ENCODE results near the gene ACVR1C. TPM values are rescaled to one million over a fixed set of nuclear protein-coding genes. Genes with fewer than 3 reads are reported as not detected.
A peak's percentile ranks its signal among the peaks of the same experiment; 100 is the strongest.

The ACVR1C gene
- total and polyA plus RNA-seq, 4 donors, result 0.61 to 2.1 (median 1.4) TPM

GRCh38 chr2:157627594-157628476 lies 829 bp downstream of the ACVR1C start:
- peak in 2 of 6 donors; percentile 68 to 81 for DNase-seq (ENCODE audit: low read depth in 4 of 6, low spot score in 6 of 6)
- Histone ChIP-seq H3K27me3 (ENCODE audit: control insufficient read depth, insufficient read depth, low read length) (peaks cover 19% of the 10 kb centered on the region), H3K4me3 (ENCODE audit: low read depth, low read length) (peak overlapping the region; percentile 35), H3K9me3 (ENCODE audit: control insufficient read depth, insufficient read depth, low read length) (no peaks in the 10 kb centered on the region), H3K36me3 (ENCODE audit: control insufficient read depth, insufficient read depth, low read length) (no peaks in the 10 kb centered on the region), H3K27ac (ENCODE audit: low read depth, low read length) (no peak overlapping the region), H3K4me1 (ENCODE audit: control insufficient read depth, insufficient read depth, low read length) (peaks cover 13% of the 10 kb centered on the region)
- 2% methylated on average over 28 of the region's 31 CpGs for WGBS (ENCODE audit: insufficient coverage)

DNA sequence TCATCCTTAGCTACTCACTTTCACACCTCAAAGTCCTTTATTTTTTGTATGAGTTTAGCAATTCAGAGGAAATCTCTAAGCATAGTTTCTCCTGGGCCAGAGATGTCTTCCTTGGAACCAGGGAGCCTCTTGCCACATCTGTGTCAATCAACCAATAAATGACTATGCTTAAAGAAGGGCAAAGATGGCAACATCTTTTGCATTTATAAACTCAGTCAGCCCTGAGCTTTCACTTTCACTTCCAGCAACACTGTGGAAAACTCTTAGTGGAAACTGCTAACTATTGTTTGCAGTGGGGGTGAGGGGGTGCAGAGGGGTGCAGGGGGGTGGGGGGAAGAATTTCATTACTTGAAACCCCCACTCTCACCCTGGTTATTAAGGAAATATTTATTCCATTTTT lies 3.4 kb downstream of the ACVR1C start:
- no peak overlapping the region for H3K27ac ChIP-seq (ENCODE audit: low read depth, low read length)
- DNase-seq (ENCODE audit: low read depth in 4 of 6, low spot score in 6 of 6), result no peak
- H3K4me3 ChIP-seq (ENCODE audit: low read depth, low read length), result no peak overlapping the region

DNA sequence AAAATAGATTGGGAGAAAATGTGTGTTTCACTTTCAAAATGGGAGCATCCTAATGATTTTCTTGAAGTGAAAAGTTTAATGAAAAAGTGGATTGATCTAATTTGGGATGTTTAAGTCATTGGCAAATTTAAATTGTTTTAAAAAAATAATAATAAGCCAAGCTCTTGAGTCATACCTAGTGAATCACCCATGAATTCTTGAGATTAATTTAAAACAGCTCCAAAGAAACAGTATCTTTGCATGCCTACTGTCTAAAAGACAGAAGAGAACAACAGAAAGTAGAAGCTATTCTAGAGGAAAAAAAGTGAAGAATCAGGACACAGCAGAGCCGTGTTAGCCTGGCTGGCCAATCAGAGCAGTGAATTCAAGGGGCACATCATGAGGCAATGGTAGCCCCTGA lies 7.7 kb downstream of the ACVR1C start:
- Histone ChIP-seq H3K36me3 (ENCODE audit: control insufficient read depth, insufficient read depth, low read length) (no peaks in the 10 kb centered on the region), H3K27ac (ENCODE audit: low read depth, low read length) (no peak overlapping the region), H3K27me3 (ENCODE audit: control insufficient read depth, insufficient read depth, low read length) (peaks cover 2% of the 10 kb centered on the region), H3K9me3 (ENCODE audit: control insufficient read depth, insufficient read depth, low read length) (no peaks in the 10 kb centered on the region), H3K4me1 (ENCODE audit: control insufficient read depth, insufficient read depth, low read length) (no peaks in the 10 kb centered on the region), H3K4me3 (ENCODE audit: low read depth, low read length) (no peak overlapping the region)
- DNase-seq (ENCODE audit: low read depth in 4 of 6, low spot score in 6 of 6), result no peak
- 67% methylated on average over 1 of the region's 1 CpG for WGBS (ENCODE audit: insufficient coverage)

More for the DNA sequence above, 3.4 kb downstream of the ACVR1C start:
- Histone ChIP-seq H3K4me1 (ENCODE audit: control insufficient read depth, insufficient read depth, low read length) (peaks cover 13% of the 10 kb centered on the region), H3K9me3 (ENCODE audit: control insufficient read depth, insufficient read depth, low read length) (no peaks in the 10 kb centered on the region), H3K27me3 (ENCODE audit: control insufficient read depth, insufficient read depth, low read length) (peaks cover 19% of the 10 kb centered on the region), H3K36me3 (ENCODE audit: control insufficient read depth, insufficient read depth, low read length) (no peaks in the 10 kb centered on the region)

GRCh38 chr2:157611726-157612125 lies 16.9 kb downstream of the ACVR1C start:
- no peak overlapping the region for H3K27ac ChIP-seq (ENCODE audit: low read depth, low read length)
- no peaks in the 10 kb centered on the region for H3K36me3 ChIP-seq (ENCODE audit: control insufficient read depth, insufficient read depth, low read length)
- H3K9me3 ChIP-seq (ENCODE audit: control insufficient read depth, insufficient read depth, low read length), result peaks cover 2% of the 10 kb centered on the region
- H3K27me3 ChIP-seq (ENCODE audit: control insufficient read depth, insufficient read depth, low read length), result no peaks in the 10 kb centered on the region
- no peak for DNase-seq (ENCODE audit: low read depth in 4 of 6, low spot score in 6 of 6)
- H3K4me3 ChIP-seq (ENCODE audit: low read depth, low read length), result no peak overlapping the region
- H3K4me1 ChIP-seq (ENCODE audit: control insufficient read depth, insufficient read depth, low read length), result no peaks in the 10 kb centered on the region

- WGBS (ENCODE audit: insufficient coverage), result 100% methylated on average over 4 of the region's 4 CpGs
- no peaks in the 10 kb centered on the region for H3K27me3 ChIP-seq (ENCODE audit: control insufficient read depth, insufficient read depth, low read length)
Observed at GRCh38 chr2:157611110-157611509, 17.6 kb downstream of the ACVR1C start.

DNA sequence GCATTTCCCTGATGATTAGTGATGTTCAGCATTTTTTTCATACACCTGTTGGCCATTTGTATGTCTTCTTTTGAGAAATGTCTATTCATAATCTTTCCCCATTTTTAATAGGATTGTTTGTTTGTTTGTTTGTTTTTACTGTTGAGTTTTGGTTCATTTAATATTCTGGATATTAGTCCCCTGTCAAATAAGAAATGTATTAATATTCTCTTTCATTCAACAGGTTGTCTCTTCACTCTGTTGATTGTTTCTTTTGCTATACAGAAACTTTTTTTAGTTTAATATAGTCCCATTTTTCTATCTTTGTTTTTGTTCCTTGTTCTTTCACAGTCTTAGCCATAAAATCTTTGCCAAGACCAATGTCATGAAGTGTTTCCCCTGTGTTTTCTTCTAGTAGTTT lies 22.1 kb downstream of the ACVR1C start:
- no peak for DNase-seq (ENCODE audit: low read depth in 4 of 6, low spot score in 6 of 6)
- H3K9me3 ChIP-seq (ENCODE audit: control insufficient read depth, insufficient read depth, low read length), result peaks cover 2% of the 10 kb centered on the region
- H3K4me3 ChIP-seq (ENCODE audit: low read depth, low read length), result no peak overlapping the region

More at GRCh38 chr2:157611110-157611509, 17.6 kb downstream of the ACVR1C start:
- Histone ChIP-seq H3K36me3 (ENCODE audit: control insufficient read depth, insufficient read depth, low read length) (no peaks in the 10 kb centered on the region), H3K9me3 (ENCODE audit: control insufficient read depth, insufficient read depth, low read length) (peaks cover 2% of the 10 kb centered on the region), H3K4me3 (ENCODE audit: low read depth, low read length) (no peak overlapping the region), H3K27ac (ENCODE audit: low read depth, low read length) (no peak overlapping the region), H3K4me1 (ENCODE audit: control insufficient read depth, insufficient read depth, low read length) (no peaks in the 10 kb centered on the region)
- DNase-seq (ENCODE audit: low read depth in 4 of 6, low spot score in 6 of 6), result no peak

GRCh38 chr2:157603198-157603597 lies 25.5 kb downstream of the ACVR1C start:
- Histone ChIP-seq H3K4me1 (ENCODE audit: control insufficient read depth, insufficient read depth, low read length) (no peaks in the 10 kb centered on the region), H3K27ac (ENCODE audit: low read depth, low read length) (no peak overlapping the region), H3K9me3 (ENCODE audit: control insufficient read depth, insufficient read depth, low read length) (no peaks in the 10 kb centered on the region), H3K36me3 (ENCODE audit: control insufficient read depth, insufficient read depth, low read length) (no peaks in the 10 kb centered on the region), H3K27me3 (ENCODE audit: control insufficient read depth, insufficient read depth, low read length) (no peaks in the 10 kb centered on the region), H3K4me3 (ENCODE audit: low read depth, low read length) (no peak overlapping the region)
- no CpG with 5 or more reads among the region's 1 CpG for WGBS (ENCODE audit: insufficient coverage)
- no peak for DNase-seq (ENCODE audit: low read depth in 4 of 6, low spot score in 6 of 6)

More for the DNA sequence above, 22.1 kb downstream of the ACVR1C start:
- no peaks in the 10 kb centered on the region for H3K27me3 ChIP-seq (ENCODE audit: control insufficient read depth, insufficient read depth, low read length)
- no peak overlapping the region for H3K27ac ChIP-seq (ENCODE audit: low read depth, low read length)
- H3K36me3 ChIP-seq (ENCODE audit: control insufficient read depth, insufficient read depth, low read length), result no peaks in the 10 kb centered on the region
- no peaks in the 10 kb centered on the region for H3K4me1 ChIP-seq (ENCODE audit: control insufficient read depth, insufficient read depth, low read length)

GRCh38 chr2:157601807-157602206 lies 26.9 kb downstream of the ACVR1C start:
- Histone ChIP-seq H3K4me1 (ENCODE audit: control insufficient read depth, insufficient read depth, low read length) (no peaks in the 10 kb centered on the region), H3K36me3 (ENCODE audit: control insufficient read depth, insufficient read depth, low read length) (no peaks in the 10 kb centered on the region), H3K9me3 (ENCODE audit: control insufficient read depth, insufficient read depth, low read length) (no peaks in the 10 kb centered on the region), H3K27me3 (ENCODE audit: control insufficient read depth, insufficient read depth, low read length) (peaks cover 8% of the 10 kb centered on the region), H3K4me3 (ENCODE audit: low read depth, low read length) (no peak overlapping the region), H3K27ac (ENCODE audit: low read depth, low read length) (no peak overlapping the region)
- no peak for DNase-seq (ENCODE audit: low read depth in 4 of 6, low spot score in 6 of 6)
- WGBS (ENCODE audit: insufficient coverage), result no CpG with 5 or more reads among the region's 4 CpGs

DNA sequence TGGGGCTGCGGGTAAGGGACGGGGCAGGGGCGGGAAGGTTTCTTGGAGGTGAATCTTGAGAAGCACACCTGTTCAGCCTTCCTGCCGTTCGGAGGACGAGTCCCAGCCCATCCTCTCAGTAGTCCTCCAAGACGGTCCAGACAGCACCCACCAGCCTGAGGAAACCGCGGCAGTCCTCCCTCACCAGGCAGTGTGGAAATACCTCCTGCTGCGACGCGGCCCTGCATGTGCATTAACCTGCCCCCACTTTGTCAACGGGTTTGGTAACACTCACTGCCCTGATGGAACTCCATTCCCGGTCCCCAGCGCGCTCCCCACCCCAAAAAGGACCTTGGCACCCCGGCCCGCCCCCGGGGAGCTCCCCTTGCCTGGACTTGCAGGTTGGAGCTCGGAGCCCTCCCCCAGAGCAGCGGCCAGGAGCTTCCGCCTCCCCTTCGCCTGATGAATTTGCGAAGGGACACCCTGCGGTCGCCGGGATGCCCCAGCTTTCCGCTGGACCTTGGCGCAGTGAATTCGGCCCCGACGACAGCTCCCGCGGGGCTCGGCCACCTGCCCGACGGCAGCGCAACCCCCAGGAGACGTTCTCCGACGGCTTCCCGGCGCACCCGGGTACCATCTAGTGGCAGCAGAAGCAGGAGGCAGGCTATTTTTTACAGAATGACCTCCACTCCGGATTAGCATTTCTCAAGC lies 31.5 kb downstream of the ACVR1C start:
- WGBS (ENCODE audit: insufficient coverage), result 29% methylated on average over 43 of the region's 45 CpGs
- Histone ChIP-seq H3K4me3 (ENCODE audit: low read depth, low read length) (no peak overlapping the region), H3K36me3 (ENCODE audit: control insufficient read depth, insufficient read depth, low read length) (no peaks in the 10 kb centered on the region), H3K4me1 (ENCODE audit: control insufficient read depth, insufficient read depth, low read length) (no peaks in the 10 kb centered on the region), H3K9me3 (ENCODE audit: control insufficient read depth, insufficient read depth, low read length) (no peaks in the 10 kb centered on the region), H3K27ac (ENCODE audit: low read depth, low read length) (no peak overlapping the region), H3K27me3 (ENCODE audit: control insufficient read depth, insufficient read depth, low read length) (peaks cover 13% of the 10 kb centered on the region)
- DNase-seq (ENCODE audit: low read depth in 4 of 6, low spot score in 6 of 6), result peak in 2 of 6 donors; percentile 25 to 44

GRCh38 chr2:157593411-157593810 lies 35.3 kb downstream of the ACVR1C start:
- no CpG with 5 or more reads among the region's 1 CpG for WGBS (ENCODE audit: insufficient coverage)
- no peaks in the 10 kb centered on the region for H3K36me3 ChIP-seq (ENCODE audit: control insufficient read depth, insufficient read depth, low read length)
- H3K9me3 ChIP-seq (ENCODE audit: control insufficient read depth, insufficient read depth, low read length), result no peaks in the 10 kb centered on the region
- no peaks in the 10 kb centered on the region for H3K4me1 ChIP-seq (ENCODE audit: control insufficient read depth, insufficient read depth, low read length)
- no peak overlapping the region for H3K27ac ChIP-seq (ENCODE audit: low read depth, low read length)
- no peak overlapping the region for H3K4me3 ChIP-seq (ENCODE audit: low read depth, low read length)
- H3K27me3 ChIP-seq (ENCODE audit: control insufficient read depth, insufficient read depth, low read length), result peaks cover 13% of the 10 kb centered on the region
- peak in 1 of 6 donors; percentile 36 for DNase-seq (ENCODE audit: low read depth in 4 of 6, low spot score in 6 of 6)
